SK-N-SH (cell line): ENCODE data around the gene TAC4. TPM values are rescaled to one million over a fixed set of nuclear protein-coding genes. Genes with fewer than 3 reads are reported as not detected.

Experiments used
- CTCF ChIA-PET: fragments of 300-600, 350-600 bp; formaldehyde crosslinking; extraction: SDS; loops from one replicate; lab custom pipeline; 2021; lab: Yijun Ruan, JAX
- POLR2A ChIA-PET: fragments of 350-600 bp; sonication (Branson Sonifier 250); formaldehyde crosslinking; extraction: SDS; loops from one replicate; lab custom pipeline; 2020; ENCODE audit warnings: antibody characterized with exemption, inconsistent platforms; lab: Yijun Ruan, JAX
- DNase-seq: peaks from one replicate; pipeline ENCODE4 v3.0.0; 2012
- H2AFZ ChIP-seq: fragments of 200-600 bp; sonication (generic); 2 replicates; pipeline ENCODE4 v1.8.1; 2016; ENCODE audit warnings: antibody characterized with exemption, mild to moderate bottlenecking, low read depth
- H3F3A ChIP-seq: fragments of 200-600 bp; sonication (generic); replicated peaks from 2 replicates; pipeline ENCODE3; 2016; ENCODE audit warnings: antibody characterized with exemption, mild to moderate bottlenecking; ENCODE audit not compliant: insufficient read depth
- H3K27ac ChIP-seq, 2 experiments: fragments of 200-500 bp in 1 of 2; fragments of 200-600 bp in 1 of 2; sonication (Bioruptor generic) in 1 of 2; sonication (generic), shearing (Covaris generic) in 1 of 2; 2 replicates each; pipeline versions ENCODE4 v1.5.1 to v1.6.1; 2014 to 2016; ENCODE audit warnings: low read depth in 2 of 2, inconsistent platforms in 1 of 2, low read length in 1 of 2, mild to moderate bottlenecking in 1 of 2, mixed read lengths in 1 of 2
- H3K27me3 ChIP-seq: fragments of 200-600 bp; sonication (generic), shearing (Covaris generic); 2 replicates; pipeline ENCODE4 v1.6.1; 2016; ENCODE audit warnings: mixed run types; ENCODE audit not compliant: insufficient read depth
- H3K36me3 ChIP-seq, 2 experiments: fragments of 200-500 bp in 1 of 2; fragments of 200-600 bp in 1 of 2; sonication (Bioruptor generic) in 1 of 2; sonication (generic) in 1 of 2; replicated peaks in 1 of 2; 2 replicates each; pipeline versions ENCODE3 to v1.5.1; 2014 to 2016; ENCODE audit warnings: low read length in 1 of 2, mild to moderate bottlenecking in 1 of 2; ENCODE audit not compliant: insufficient read depth in 2 of 2, control insufficient read depth in 1 of 2
- H3K4me1 ChIP-seq, 2 experiments: fragments of 200-500 bp in 1 of 2; fragments of 200-600 bp in 1 of 2; sonication (Bioruptor generic) in 1 of 2; sonication (generic), shearing (Covaris generic) in 1 of 2; 2 replicates each; pipeline versions ENCODE4 v1.5.1 to v1.6.1; 2014 to 2016; ENCODE audit warnings: low read depth in 1 of 2, low read length in 1 of 2, mixed run types in 1 of 2; ENCODE audit not compliant: insufficient read depth in 2 of 2, control insufficient read depth in 1 of 2
- H3K4me2 ChIP-seq: fragments of 200-600 bp; sonication (generic), shearing (Covaris generic); 2 replicates; pipeline ENCODE4 v1.6.1; 2017; ENCODE audit warnings: mixed run types
- H3K4me3 ChIP-seq, 2 experiments: fragments of 200-500 bp in 1 of 2; fragments of 200-600 bp in 1 of 2; sonication (Bioruptor generic) in 1 of 2; sonication (generic), shearing (Covaris generic) in 1 of 2; 2 replicates each; pipeline versions ENCODE4 v1.5.1 to v1.8.1; 2014 to 2016; ENCODE audit warnings: low read depth in 2 of 2, inconsistent platforms in 1 of 2, low read length in 1 of 2, mild to moderate bottlenecking in 1 of 2, mixed read lengths in 1 of 2, moderate library complexity in 1 of 2
- H3K79me2 ChIP-seq: fragments of 200-600 bp; sonication (generic); 2 replicates; pipeline ENCODE4 v1.8.1; 2017; ENCODE audit warnings: mild to moderate bottlenecking; ENCODE audit not compliant: insufficient read depth
- H3K9ac ChIP-seq: fragments of 200-600 bp; sonication (generic); 2 replicates; pipeline ENCODE4 v1.6.1; 2017; ENCODE audit warnings: mixed run types
- H3K9me2 ChIP-seq: fragments of 200-600 bp; sonication (generic); 2 replicates; pipeline ENCODE4 v1.6.1; 2017; ENCODE audit warnings: mixed run types
- H3K9me3 ChIP-seq: fragments of 200-600 bp; sonication (generic); 2 replicates; pipeline ENCODE4 v1.6.1; 2017; ENCODE audit warnings: mixed run types, mild to moderate bottlenecking, moderate library complexity
- H4K20me1 ChIP-seq: fragments of 200-600 bp; sonication (generic); 2 replicates; pipeline ENCODE4 v1.6.1; 2017; ENCODE audit warnings: mild to moderate bottlenecking, mixed run types; ENCODE audit not compliant: insufficient read depth
- GABPA ChIP-seq: IDR thresholded peaks from 2 replicates; pipeline ENCODE4 v1.4.0; 2012; ENCODE audit warnings: low read depth, mild to moderate bottlenecking
- GATA2 ChIP-seq: sonication (generic); formaldehyde crosslinking; IDR thresholded peaks from 2 replicates; pipeline ENCODE4 v1.5.0; 2020; ENCODE audit warnings: mild to moderate bottlenecking, missing genetic modification reagents
- JUND ChIP-seq: IDR thresholded peaks from 2 replicates; pipeline ENCODE4 v1.4.0; 2012
- MAX ChIP-seq: IDR thresholded peaks from 2 replicates; pipeline ENCODE4 v1.4.0; 2012; ENCODE audit warnings: low read depth
- MEF2A ChIP-seq: IDR thresholded peaks from 2 replicates; pipeline ENCODE4 v1.4.0; 2012; ENCODE audit warnings: low read depth, borderline replicate concordance
- MXI1 ChIP-seq: IDR thresholded peaks from 2 replicates; pipeline ENCODE4 v1.6.1; 2012; ENCODE audit warnings: mild to moderate bottlenecking, low read depth, low read length, improper control_type of control experiment
- PBX3 ChIP-seq: IDR thresholded peaks from 2 replicates; pipeline ENCODE4; 2012
- POLR2AphosphoS5 ChIP-seq: IDR thresholded peaks from 2 replicates; pipeline ENCODE4 v1.6.1; 2012; ENCODE audit warnings: low read depth, low read length
- RXRA ChIP-seq: IDR thresholded peaks from 2 replicates; pipeline ENCODE4 v1.4.0; 2012; ENCODE audit warnings: low read depth, mild to moderate bottlenecking, borderline replicate concordance
- SIN3A ChIP-seq: IDR thresholded peaks from 2 replicates; pipeline ENCODE4 v1.6.1; 2012; ENCODE audit warnings: low read depth, mild to moderate bottlenecking, low read length, moderate library complexity, borderline replicate concordance
- SMC3 ChIP-seq: IDR thresholded peaks from 2 replicates; pipeline ENCODE4 v1.6.1; 2012; ENCODE audit warnings: low read depth, low read length, improper control_type of control experiment
- TCF12 ChIP-seq: IDR thresholded peaks from 2 replicates; pipeline ENCODE4 v1.4.0; 2012
- TEAD4 ChIP-seq: IDR thresholded peaks from 2 replicates; pipeline ENCODE4 v1.4.0; 2012; ENCODE audit warnings: mild to moderate bottlenecking, borderline replicate concordance; ENCODE audit not compliant: insufficient read depth
- USF2 ChIP-seq: fragments of 150-350 bp; IDR thresholded peaks from 2 replicates; pipeline ENCODE4 v1.6.1; 2017; ENCODE audit warnings: antibody characterized with exemption, low read length, low read depth, borderline replicate concordance
- YY1 ChIP-seq: IDR thresholded peaks from 2 replicates; pipeline ENCODE4 v1.4.0; 2012; ENCODE audit warnings: low read depth, mild to moderate bottlenecking
- ZBTB33 ChIP-seq: IDR thresholded peaks from 2 replicates; pipeline ENCODE4 v1.4.0; 2012; ENCODE audit warnings: low read depth, borderline replicate concordance
- WGBS: methylation state at CpG from one replicate; pipeline ENCODE4 v1.1.6; 2017; ENCODE audit warnings: low lambda C conversion rate; 5-methylcytosine and 5-hydroxymethylcytosine counted together
- polyA plus RNA-seq, 3 experiments: library from polyadenylated mRNA; depleted of rRNA; stranded (reverse); fragments of >200 nt; gene quantifications; 2 replicates each; pipeline ENCODE4 v1.2.3, GENCODE V29; 2012

The TAC4 gene
- polyA plus RNA-seq, 1 of the 3 experiments (the other 2 are of a cell fraction), result not detected

GRCh38 chr17:49894761-49895160 lies 46.9 kb upstream of the TAC4 start:
- no peak for TF ChIP-seq YY1
- no peaks in the 10 kb centered on the region for H4K20me1 ChIP-seq
- ChIA-PET CTCF (interaction anchor here (0.6 to 14.0 kb wide), 9 partner anchors 14 to 200 kb away, joined by 3 to 170 read pairs (median 4); partner anchors contain the start of gene DLX3), POLR2A (no interaction called here)
- 47% methylated on average over 10 of the region's 10 CpGs for WGBS
- H3K4me1 ChIP-seq, result no peaks in the 10 kb centered on the region; a peak in 1 of 4 replicates
- no peak overlapping the region for H2AFZ ChIP-seq
- no peaks in the 10 kb centered on the region for H3K9me3 ChIP-seq
- H3K27me3 ChIP-seq, result peaks cover 100% of the 10 kb centered on the region
- H3K9me2 ChIP-seq, result no peaks in the 10 kb centered on the region
- H3K36me3 ChIP-seq, result no peaks in the 10 kb centered on the region
- H3K4me2 ChIP-seq, result no peak overlapping the region
- no peak for DNase-seq
- H3K79me2 ChIP-seq, result no peaks in the 10 kb centered on the region
- no peak overlapping the region for H3K9ac ChIP-seq
- no peak overlapping the region for H3K4me3 ChIP-seq
- no peak overlapping the region for H3K27ac ChIP-seq
- H3F3A ChIP-seq, result no peaks in the 10 kb centered on the region

GRCh38 chr17:49891694-49892389 lies 44.0 kb upstream of the TAC4 start:
- Histone ChIP-seq H3K27ac (no peak overlapping the region), H3K9me3 (no peaks in the 10 kb centered on the region), H3K4me2 (no peak overlapping the region), H2AFZ (no peak overlapping the region), H3K9ac (no peak overlapping the region), H3K4me1 (no peaks in the 10 kb centered on the region; a peak in 1 of 4 replicates), H3F3A (no peaks in the 10 kb centered on the region), H4K20me1 (no peaks in the 10 kb centered on the region), H3K36me3 (no peaks in the 10 kb centered on the region), H3K9me2 (no peaks in the 10 kb centered on the region), H3K4me3 (no peak overlapping the region), H3K27me3 (peaks cover 85% of the 10 kb centered on the region), H3K79me2 (no peaks in the 10 kb centered on the region)
- CTCF ChIA-PET, result interaction anchor here (2.7 to 9.5 kb wide), 3 partner anchors 11 to 104 kb away, joined by 13 to 170 read pairs (median 22); partner anchors contain the start of gene DLX3
- DNase-seq, result no peak
- POLR2A ChIA-PET, result no interaction called here
- no peak for TF ChIP-seq USF2
- TF ChIP-seq JUND, result no peak
- TF ChIP-seq TEAD4, result no peak
- no peak for TF ChIP-seq PBX3
- TF ChIP-seq MEF2A, result no peak
- TF ChIP-seq SMC3, result no peak
- no peak for TF ChIP-seq POLR2AphosphoS5
- 69% methylated on average over 10 of the region's 10 CpGs for WGBS

- CTCF ChIA-PET, result interaction anchor here (2.7 to 9.5 kb wide), 3 partner anchors 11 to 105 kb away, joined by 13 to 170 read pairs (median 22); partner anchors contain the start of gene DLX3
- WGBS, result 57% methylated on average over 5 of the region's 5 CpGs
- H3K9me3 ChIP-seq, result no peaks in the 10 kb centered on the region
Measured at GRCh38 chr17:49891271-49891670, 43.4 kb upstream of the TAC4 start.

More at GRCh38 chr17:49891271-49891670, 43.4 kb upstream of the TAC4 start:
- Histone ChIP-seq H3K27ac (no peak overlapping the region), H3K4me2 (no peak overlapping the region), H2AFZ (no peak overlapping the region), H3K4me1 (no peaks in the 10 kb centered on the region; a peak in 1 of 4 replicates), H4K20me1 (no peaks in the 10 kb centered on the region), H3K9me2 (no peaks in the 10 kb centered on the region), H3K79me2 (no peaks in the 10 kb centered on the region), H3K4me3 (no peak overlapping the region), H3K27me3 (peaks cover 85% of the 10 kb centered on the region), H3K9ac (no peak overlapping the region), H3F3A (no peaks in the 10 kb centered on the region), H3K36me3 (no peaks in the 10 kb centered on the region)
- TF ChIP-seq MXI1, result no peak
- TF ChIP-seq TCF12, result no peak
- no peak for TF ChIP-seq USF2
- TF ChIP-seq SIN3A, result no peak
- no peak for TF ChIP-seq GABPA
- TF ChIP-seq RXRA, result no peak
- no peak for TF ChIP-seq ZBTB33
- TF ChIP-seq GATA2 (CRISPR knock-in tag), result no peak
- no peak for TF ChIP-seq MAX
- POLR2A ChIA-PET, result no interaction called here
- no peak for DNase-seq
